ENCODE results near the gene HIPK1. TPM values are rescaled to one million over a fixed set of nuclear protein-coding genes. Genes with fewer than 3 reads are reported as not detected.

Gene HIPK1
- 26.2 and 34.9 TPM in 2 replicates for total RNA-seq (2014; rRNA removed; shearing (Covaris generic))

DNA sequence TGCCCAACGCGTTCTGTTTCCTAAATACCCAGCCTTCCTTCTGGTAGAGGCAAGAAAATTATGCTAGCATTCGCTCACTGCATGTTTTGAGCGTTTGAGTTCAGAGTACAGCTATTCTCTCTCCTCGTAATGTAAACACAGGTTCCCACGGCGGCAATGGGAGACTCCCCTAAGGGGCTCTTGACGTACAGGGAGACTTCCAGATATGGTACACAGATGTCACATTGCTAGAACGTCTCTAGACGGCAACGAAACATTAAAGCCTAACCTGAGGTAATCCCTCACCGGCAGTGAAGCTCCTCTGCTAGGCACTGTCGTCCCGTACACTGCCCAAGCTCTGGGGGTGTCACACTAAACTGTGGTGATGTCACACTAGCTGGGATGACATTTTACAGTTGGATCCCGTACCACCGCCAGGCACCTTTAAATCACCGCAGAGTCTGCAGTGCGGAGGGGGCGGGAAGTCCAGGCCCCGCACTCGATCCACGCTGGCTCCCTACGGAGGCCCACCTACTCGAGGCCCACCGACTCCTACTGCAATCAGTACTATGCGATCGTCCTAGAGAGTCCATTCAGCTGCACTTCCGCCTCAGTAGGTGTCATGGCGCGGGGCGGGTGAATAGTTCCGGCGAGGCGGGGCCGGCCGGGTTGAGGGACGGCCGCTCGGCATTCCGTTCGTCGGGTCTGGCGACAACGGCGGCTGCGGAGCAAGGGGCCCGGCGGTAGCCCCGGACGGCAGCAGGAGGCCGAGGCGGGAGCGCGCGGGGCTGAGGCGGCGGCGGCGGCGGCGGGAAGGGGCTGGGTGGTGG, at the start of gene HIPK1:
TSS of gene HIPK1 (plus strand) at position 384 of the 809 bp plus-strand sequence.
- DNase-seq (ENCODE audit: low read depth), result peak; percentile 88

DNA sequence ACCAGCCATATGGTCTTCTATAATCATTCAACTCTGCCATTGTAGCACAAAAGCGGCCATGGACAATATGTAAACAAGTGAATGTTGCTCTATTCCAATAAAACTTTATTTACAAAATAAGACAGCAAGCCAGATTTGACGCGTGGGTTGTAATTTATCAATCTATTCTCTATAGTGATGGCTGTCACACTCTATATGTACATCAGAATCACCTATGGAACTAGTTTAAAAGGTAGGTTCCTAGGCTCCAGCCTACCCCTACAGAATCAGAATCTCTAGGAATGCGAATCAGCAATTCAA, 49.4 kb upstream of the HIPK1 start:
- no peak for DNase-seq (ENCODE audit: low read depth)

- no peak for DNase-seq (ENCODE audit: low read depth)
These were observed 47.5 kb upstream of the HIPK1 start for GRCh38 chr1:113881661-113882060.

DNA sequence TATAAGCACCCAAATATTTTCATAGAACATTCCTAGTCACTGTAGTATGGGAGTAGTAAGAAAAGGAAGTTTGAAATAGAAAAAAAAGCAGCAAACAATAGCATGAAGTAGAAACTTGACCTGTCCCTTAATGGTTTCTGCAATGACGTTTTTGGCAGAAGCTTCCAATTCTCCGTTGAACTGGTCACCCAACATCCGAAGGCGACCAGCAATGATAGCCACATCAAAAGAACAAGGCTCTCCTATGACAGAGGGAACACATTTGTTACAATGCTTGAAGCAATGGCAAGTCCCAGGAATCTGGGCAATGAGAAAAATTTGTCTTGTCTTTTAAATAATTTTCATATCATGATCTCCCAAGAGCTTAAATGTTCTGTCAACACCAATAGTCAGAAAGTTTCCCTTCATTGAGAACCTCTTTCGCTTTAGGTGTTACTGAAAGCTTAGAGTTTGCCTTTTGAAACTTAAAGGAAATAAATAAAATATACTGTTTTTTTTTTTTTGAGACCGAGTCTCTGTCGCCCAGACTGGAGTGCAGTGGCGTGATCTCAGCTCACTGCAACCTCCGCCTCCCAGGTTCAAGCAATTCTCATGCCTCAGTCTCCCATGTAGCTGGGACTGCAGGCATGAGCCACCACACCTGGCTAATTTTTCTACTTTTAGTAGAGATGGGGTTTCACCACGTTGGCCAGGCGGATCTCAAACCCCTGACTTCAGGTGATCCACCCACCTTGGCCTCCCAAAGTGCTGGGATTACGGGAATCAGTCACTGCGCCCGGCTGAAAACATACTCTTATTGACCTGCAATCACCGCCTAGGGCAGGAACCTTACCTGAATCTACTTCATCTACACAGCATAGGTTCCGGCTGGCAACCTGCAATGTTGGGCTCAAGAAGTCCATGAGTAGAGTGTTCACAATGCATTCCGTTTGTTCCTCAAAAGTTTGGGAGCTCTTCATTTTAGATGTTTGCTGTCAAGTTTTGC, 42.4 kb upstream of the HIPK1 start:
- DNase-seq (ENCODE audit: low read depth), result no peak

DNA sequence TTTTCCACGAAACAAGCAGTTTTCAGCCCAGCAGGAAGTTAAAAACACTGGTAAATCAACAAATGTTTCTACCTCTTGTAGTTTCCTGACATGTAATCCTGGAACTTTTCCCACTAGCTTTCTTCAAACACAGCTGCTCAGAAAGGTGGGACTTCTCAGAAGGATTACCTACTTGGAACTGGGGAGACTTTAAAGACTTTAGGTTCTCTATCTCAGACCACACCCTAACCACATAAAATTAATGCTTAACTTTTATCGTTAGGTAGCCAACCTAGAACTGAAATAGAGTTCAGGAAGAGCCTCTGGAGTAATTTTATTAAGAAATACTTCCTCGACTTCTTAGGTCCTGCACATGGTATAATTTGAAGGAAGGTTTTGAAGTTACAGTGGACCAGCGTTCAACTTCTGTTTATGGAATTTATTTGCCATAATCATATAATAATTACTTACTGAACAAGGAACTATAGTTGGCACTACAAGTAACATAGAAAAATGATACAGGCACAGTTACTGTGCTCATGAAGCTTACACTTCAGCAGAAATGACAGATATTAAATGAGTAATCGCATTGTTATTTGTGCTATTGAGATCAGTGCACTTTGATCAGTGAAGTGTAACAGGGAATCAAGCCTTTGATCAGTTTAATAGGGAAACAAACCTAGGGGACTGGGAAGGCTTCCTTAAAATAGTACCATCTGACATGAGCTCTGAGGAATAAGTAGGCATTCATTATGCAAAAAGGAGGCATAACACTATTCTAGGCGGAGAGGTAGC, 41.5 kb upstream of the HIPK1 start, which contains the start of gene BCL2L15:
TSS of gene BCL2L15 (minus strand) at position 180 of the 774 bp plus-strand sequence. CDS start 206 bp downstream, outside the sequence.
- DNase-seq (ENCODE audit: low read depth), result peak; percentile 32

- no peak for DNase-seq (ENCODE audit: low read depth)
These were observed 38.3 kb upstream of the HIPK1 start for GRCh38 chr1:113890816-113891215.

DNA sequence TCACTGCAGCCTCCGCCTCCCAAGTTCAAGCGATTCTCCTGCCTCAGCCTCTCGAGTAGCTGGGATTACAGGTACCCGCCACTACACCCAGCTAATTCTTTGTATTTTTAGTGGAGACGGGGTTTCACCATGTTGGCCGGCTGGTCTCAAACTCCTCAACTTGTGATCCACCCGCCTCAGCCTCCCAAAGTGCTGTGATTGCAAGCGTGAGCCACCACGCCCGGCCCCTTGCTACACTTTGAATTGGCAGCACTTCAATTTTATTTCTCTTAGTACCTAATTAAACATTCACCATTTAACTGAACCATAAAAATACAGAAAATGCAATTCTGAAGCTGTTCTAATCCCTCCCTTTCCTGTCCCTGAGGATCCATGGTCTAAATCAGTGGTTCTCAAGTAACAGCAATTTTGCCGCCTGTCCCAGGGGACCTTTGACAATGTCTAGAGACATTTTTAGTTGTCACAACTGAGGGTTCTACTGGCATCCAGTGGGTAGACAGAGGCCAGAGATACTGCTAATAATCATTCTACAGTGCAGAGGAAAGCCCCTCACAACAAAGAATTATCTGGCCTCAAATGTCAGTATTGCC, 37.4 kb upstream of the HIPK1 start:
- DNase-seq (ENCODE audit: low read depth), result no peak

GRCh38 chr1:113893267-113893666, 35.9 kb upstream of the HIPK1 start:
- no peak for DNase-seq (ENCODE audit: low read depth)

- no peak for DNase-seq (ENCODE audit: low read depth)
These were observed 34.0 kb upstream of the HIPK1 start for GRCh38 chr1:113895098-113895497.

DNA sequence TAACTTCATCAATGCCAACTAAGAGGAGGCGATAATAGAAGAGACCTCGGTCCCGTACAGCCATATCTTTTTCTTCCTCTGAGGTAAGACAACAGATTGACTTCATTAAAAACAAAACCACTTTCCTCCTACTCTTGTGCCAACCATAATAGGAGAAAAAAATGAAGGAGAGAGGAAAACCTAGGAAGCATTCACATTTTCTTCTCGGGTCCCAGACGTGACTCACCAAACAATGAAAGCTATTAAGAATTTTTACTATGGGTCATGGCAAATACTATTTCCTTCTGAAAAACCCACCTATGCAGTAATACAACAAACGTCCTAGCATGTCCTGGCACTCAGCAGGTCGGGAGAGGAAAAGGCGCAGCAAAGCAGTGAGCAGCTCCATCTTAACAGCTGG, 33.2 kb upstream of the HIPK1 start:
- DNase-seq (ENCODE audit: low read depth), result no peak

GRCh38 chr1:113898241-113898814, 30.8 kb upstream of the HIPK1 start:
- DNase-seq (ENCODE audit: low read depth), result no peak

DNA sequence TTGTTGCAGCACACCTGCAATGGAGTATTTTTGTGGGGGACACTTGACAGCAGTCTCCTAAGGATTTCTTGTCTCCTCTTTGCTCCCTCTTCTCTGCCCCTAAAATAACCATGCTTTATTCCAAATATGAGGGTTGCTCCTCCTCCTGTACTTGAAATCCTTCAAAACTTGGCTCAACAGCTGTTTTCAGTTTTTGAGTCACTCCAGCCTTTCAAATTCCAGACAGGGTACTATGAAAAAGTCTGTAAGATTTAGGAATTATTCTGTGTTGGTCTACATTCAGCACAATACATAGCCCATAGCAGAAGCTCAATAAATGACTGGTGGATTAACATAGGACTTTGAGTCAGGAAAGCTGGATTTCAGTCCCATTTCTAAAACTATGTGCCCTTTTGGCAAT, 30.0 kb upstream of the HIPK1 start:
- no peak for DNase-seq (ENCODE audit: low read depth)

GRCh38 chr1:113901191-113901590, 27.9 kb upstream of the HIPK1 start:
- no peak for DNase-seq (ENCODE audit: low read depth)

DNA sequence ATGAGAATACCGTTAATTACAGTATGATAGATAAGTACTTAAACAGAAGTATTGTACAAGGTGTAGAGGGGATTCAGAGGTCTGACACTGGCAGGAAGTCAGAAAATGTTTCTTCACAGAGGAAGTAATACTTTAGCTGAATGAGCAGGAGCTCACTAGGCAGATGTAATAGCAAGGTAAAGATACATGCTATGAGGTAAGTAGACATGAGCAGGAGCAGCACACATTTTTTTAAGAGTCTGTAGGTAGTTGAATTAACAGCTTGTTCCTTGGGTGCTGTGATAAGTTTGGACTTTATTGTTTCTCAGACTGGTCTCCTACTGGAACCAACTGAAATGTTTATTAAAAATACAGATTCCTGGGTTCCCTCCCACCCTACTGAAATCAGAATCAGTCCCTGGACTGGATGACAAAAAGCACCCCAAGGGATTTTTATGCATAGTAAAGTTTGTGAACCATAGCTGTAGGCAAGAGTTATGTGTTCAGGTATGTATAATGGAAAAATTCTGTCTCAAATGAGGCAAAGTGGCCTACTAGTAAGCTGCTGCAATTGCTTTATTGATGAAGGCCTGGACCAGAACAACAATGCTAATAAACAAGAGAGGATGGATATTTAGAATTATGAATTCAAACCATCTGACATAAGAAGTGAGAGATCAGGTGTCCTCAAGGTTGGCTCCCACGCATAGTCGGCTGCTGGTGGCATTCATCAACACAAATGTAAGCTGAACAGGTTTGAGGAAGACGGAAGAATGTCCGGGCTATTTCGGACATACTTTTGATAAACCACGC, 25.4 kb upstream of the HIPK1 start:
- DNase-seq (ENCODE audit: low read depth), result peak; percentile 20

- no peak for DNase-seq (ENCODE audit: low read depth)
These were observed 24.8 kb upstream of the HIPK1 start for GRCh38 chr1:113904293-113904673.

GRCh38 chr1:113904674-113905434, 24.3 kb upstream of the HIPK1 start, which contains the start of the genes AP4B1 and DCLRE1B:
AP4B1 (minus strand) TSS chr1:113904799; CDS start chr1:113904717, 82 bp downstream.
DCLRE1B (plus strand) TSS chr1:113905326; CDS start chr1:113905587, 261 bp downstream.
- peak; percentile 100 for DNase-seq (ENCODE audit: low read depth)

GRCh38 chr1:113905435-113905861, 23.7 kb upstream of the HIPK1 start:
- peak; percentile 18 for DNase-seq (ENCODE audit: low read depth)

GRCh38 chr1:113912594-113913311, 16.4 kb upstream of the HIPK1 start:
- DNase-seq (ENCODE audit: low read depth), result peak; percentile 81

DNA sequence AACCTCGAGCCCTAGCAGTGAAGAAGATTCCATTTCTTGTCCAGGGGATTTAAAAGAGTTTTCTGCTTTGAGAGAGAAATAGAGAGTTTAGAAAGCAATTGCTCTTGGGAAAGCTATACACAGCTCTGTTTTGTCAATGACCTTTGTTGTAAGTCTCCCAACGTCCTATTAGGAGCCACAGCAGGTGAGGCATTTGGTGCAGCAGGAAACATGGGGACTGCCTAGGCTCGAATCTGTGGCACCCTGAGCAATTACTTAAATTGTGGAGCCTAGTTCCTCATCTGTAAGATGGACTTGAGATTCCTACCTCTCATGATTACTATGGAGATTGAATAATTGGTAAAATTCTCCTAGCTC, 15.8 kb upstream of the HIPK1 start:
- DNase-seq (ENCODE audit: low read depth), result no peak

Measured in M059J (cell line).